H1 (cell line): ENCODE results near the gene STKLD1. TPM values are rescaled to one million over a fixed set of nuclear protein-coding genes. Genes with fewer than 3 reads are reported as not detected.

Source experiments
- ATF3 ChIP-seq: IDR thresholded peaks from 2 replicates; pipeline ENCODE4 v1.6.1; 2011; ENCODE audit warnings: low read depth, mild to moderate bottlenecking, low read length; ENCODE audit not compliant: insufficient read depth
- CBX8 ChIP-seq: fragments of 300-800, 300-1000 bp; sonication (generic); IDR thresholded peaks from 2 replicates; pipeline ENCODE4 v1.7.1; 2016; ENCODE audit warnings: low read depth, low read length, borderline replicate concordance
- CHD1 ChIP-seq: IDR thresholded peaks from 2 replicates; pipeline ENCODE4 v1.6.1; 2012; ENCODE audit warnings: low read depth, low read length, improper control_type of control experiment
- MAFK ChIP-seq: IDR thresholded peaks from 2 replicates; pipeline ENCODE4 v1.6.1; 2012; ENCODE audit warnings: low read depth, mild to moderate bottlenecking, improper control_type of control experiment, low read length
- NRF1 ChIP-seq: IDR thresholded peaks from 2 replicates; pipeline ENCODE4 v1.6.1; 2011; ENCODE audit warnings: mild to moderate bottlenecking, low read depth, low read length, improper control_type of control experiment
- SIN3A ChIP-seq, 2 experiments: IDR thresholded peaks in 1 of 2; conservative IDR thresholded peaks in 1 of 2; 2 replicates each; pipeline ENCODE4 v1.6.1; 2011 to 2012; ENCODE audit warnings: low read length in 2 of 2, improper control_type of control experiment in 1 of 2, low read depth in 1 of 2, mild to moderate bottlenecking in 1 of 2
- SP1 ChIP-seq: IDR thresholded peaks from 2 replicates; pipeline ENCODE4 v1.6.1; 2011; ENCODE audit warnings: low read depth, low read length
- SP2 ChIP-seq: IDR thresholded peaks from 2 replicates; pipeline ENCODE4 v1.6.1; 2012; ENCODE audit warnings: mild to moderate bottlenecking, low read length, inconsistent platforms
- TAF7 ChIP-seq: optimal IDR thresholded peaks from 2 replicates; pipeline ENCODE3; 2011; ENCODE audit warnings: low read depth, mild to moderate bottlenecking, inconsistent platforms, low read length, moderate library complexity, borderline replicate concordance
- YY1 ChIP-seq: IDR thresholded peaks from 2 replicates; pipeline ENCODE4 v1.6.1; 2011; ENCODE audit warnings: low read depth, mild to moderate bottlenecking, low read length
- polyA plus RNA-seq, 7 experiments: library from polyadenylated mRNA; depleted of rRNA in 3 of 7; stranded (reverse) in 5 of 7; unstranded in 2 of 7; fragments of >200 nt in 5 of 7; fragments of 200-250 nt in 2 of 7; gene quantifications; 1 replicate in 5 of 7; 2 replicates in 1 of 7; 4 replicates in 1 of 7; pipeline versions ENCODE4 v1.2.1 to v1.2.3, GENCODE V29; 2011 to 2013; ENCODE audit warnings: missing spikeins in 2 of 7, mixed read lengths in 2 of 7
- total RNA-seq: library from RNA; stranded (reverse); fragmentation: NEBNext Ultra II Directional; extraction: Animal tissue kit (Norgen Biotek cat#: 25700); gene quantifications from 2 replicates; pipeline ENCODE4 v1.2.1, GENCODE V29; 2021
- TF ChIP-seq, protein P1 (sequence below): fragments of 300-600 bp; sonication (generic); IDR thresholded peaks from 2 replicates; pipeline ENCODE4 v1.7.1; 2012; ENCODE audit warnings: low read length, moderate library complexity, mild to moderate bottlenecking, inconsistent platforms; ENCODE audit not compliant: insufficient replicate concordance

Gene STKLD1
- total and polyA plus RNA-seq, 2 of the 8 experiments (the other 6 are each of a cell fraction or from before 2014, with no cell fraction given), result 0.26 TPM; not detected in 1

DNA sequence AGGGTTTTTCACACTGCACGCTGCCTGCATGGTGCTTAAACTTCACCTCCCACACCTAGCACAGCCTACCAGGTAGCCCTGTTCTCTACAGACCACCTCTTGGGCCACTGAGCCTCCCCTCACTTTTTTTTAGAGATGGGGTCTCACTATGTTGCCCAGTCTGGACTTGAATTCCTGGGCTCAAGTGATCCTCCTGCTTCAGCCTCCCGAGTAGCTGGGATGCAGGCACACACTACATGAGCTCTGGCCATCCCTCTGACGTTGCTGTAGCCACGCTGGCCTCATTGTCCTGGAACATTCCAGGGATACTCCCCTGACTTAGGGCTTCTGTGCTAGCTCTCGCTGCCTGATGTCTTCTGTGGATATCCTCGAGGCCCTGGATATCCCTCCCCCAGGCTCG, 76.4 kb downstream of the STKLD1 start (continued):
- TF ChIP-seq, protein P1, sequence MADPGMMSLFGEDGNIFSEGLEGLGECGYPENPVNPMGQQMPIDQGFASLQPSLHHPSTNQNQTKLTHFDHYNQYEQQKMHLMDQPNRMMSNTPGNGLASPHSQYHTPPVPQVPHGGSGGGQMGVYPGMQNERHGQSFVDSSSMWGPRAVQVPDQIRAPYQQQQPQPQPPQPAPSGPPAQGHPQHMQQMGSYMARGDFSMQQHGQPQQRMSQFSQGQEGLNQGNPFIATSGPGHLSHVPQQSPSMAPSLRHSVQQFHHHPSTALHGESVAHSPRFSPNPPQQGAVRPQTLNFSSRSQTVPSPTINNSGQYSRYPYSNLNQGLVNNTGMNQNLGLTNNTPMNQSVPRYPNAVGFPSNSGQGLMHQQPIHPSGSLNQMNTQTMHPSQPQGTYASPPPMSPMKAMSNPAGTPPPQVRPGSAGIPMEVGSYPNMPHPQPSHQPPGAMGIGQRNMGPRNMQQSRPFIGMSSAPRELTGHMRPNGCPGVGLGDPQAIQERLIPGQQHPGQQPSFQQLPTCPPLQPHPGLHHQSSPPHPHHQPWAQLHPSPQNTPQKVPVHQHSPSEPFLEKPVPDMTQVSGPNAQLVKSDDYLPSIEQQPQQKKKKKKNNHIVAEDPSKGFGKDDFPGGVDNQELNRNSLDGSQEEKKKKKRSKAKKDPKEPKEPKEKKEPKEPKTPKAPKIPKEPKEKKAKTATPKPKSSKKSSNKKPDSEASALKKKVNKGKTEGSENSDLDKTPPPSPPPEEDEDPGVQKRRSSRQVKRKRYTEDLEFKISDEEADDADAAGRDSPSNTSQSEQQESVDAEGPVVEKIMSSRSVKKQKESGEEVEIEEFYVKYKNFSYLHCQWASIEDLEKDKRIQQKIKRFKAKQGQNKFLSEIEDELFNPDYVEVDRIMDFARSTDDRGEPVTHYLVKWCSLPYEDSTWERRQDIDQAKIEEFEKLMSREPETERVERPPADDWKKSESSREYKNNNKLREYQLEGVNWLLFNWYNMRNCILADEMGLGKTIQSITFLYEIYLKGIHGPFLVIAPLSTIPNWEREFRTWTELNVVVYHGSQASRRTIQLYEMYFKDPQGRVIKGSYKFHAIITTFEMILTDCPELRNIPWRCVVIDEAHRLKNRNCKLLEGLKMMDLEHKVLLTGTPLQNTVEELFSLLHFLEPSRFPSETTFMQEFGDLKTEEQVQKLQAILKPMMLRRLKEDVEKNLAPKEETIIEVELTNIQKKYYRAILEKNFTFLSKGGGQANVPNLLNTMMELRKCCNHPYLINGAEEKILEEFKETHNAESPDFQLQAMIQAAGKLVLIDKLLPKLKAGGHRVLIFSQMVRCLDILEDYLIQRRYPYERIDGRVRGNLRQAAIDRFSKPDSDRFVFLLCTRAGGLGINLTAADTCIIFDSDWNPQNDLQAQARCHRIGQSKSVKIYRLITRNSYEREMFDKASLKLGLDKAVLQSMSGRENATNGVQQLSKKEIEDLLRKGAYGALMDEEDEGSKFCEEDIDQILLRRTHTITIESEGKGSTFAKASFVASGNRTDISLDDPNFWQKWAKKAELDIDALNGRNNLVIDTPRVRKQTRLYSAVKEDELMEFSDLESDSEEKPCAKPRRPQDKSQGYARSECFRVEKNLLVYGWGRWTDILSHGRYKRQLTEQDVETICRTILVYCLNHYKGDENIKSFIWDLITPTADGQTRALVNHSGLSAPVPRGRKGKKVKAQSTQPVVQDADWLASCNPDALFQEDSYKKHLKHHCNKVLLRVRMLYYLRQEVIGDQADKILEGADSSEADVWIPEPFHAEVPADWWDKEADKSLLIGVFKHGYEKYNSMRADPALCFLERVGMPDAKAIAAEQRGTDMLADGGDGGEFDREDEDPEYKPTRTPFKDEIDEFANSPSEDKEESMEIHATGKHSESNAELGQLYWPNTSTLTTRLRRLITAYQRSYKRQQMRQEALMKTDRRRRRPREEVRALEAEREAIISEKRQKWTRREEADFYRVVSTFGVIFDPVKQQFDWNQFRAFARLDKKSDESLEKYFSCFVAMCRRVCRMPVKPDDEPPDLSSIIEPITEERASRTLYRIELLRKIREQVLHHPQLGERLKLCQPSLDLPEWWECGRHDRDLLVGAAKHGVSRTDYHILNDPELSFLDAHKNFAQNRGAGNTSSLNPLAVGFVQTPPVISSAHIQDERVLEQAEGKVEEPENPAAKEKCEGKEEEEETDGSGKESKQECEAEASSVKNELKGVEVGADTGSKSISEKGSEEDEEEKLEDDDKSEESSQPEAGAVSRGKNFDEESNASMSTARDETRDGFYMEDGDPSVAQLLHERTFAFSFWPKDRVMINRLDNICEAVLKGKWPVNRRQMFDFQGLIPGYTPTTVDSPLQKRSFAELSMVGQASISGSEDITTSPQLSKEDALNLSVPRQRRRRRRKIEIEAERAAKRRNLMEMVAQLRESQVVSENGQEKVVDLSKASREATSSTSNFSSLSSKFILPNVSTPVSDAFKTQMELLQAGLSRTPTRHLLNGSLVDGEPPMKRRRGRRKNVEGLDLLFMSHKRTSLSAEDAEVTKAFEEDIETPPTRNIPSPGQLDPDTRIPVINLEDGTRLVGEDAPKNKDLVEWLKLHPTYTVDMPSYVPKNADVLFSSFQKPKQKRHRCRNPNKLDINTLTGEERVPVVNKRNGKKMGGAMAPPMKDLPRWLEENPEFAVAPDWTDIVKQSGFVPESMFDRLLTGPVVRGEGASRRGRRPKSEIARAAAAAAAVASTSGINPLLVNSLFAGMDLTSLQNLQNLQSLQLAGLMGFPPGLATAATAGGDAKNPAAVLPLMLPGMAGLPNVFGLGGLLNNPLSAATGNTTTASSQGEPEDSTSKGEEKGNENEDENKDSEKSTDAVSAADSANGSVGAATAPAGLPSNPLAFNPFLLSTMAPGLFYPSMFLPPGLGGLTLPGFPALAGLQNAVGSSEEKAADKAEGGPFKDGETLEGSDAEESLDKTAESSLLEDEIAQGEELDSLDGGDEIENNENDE, result no peak
- no peak for TF ChIP-seq TAF7
- no peak for TF ChIP-seq MAFK
- TF ChIP-seq SIN3A (conservative IDR thresholded peaks at IDR 0.05 in 1 of 2, IDR thresholded peaks at IDR 0.05 in 1 of 2; ENCODE audit: low read depth in 1 of 2, low read length in 2 of 2), result no peak
- no peak for TF ChIP-seq NRF1
- no peak for TF ChIP-seq SP1
- no peak for TF ChIP-seq ATF3
- no peak for TF ChIP-seq YY1
- TF ChIP-seq CHD1, result no peak
- no peak for TF ChIP-seq CBX8
- no peak for TF ChIP-seq SP2
